ENCODE data around the gene RCL1. TPM values are rescaled to one million over a fixed set of nuclear protein-coding genes. Genes with fewer than 3 reads are reported as not detected.
"Not testable (repeated sequence)": the region's sequence is repeated elsewhere in the genome, so short reads cannot be mapped to it uniquely, and the experiment has no call there.

Gene RCL1
- polyA plus RNA-seq, 3 donors = 2.2 to 3.0 (median 3.0) TPM

GRCh38 chr9:4750023-4750673 lies 42.6 kb upstream of the RCL1 start:
- peaks cover 0 to 10% of the 10 kb centered on the region in 2 donors for H3K4me1 ChIP-seq (ENCODE audit: control insufficient read depth in 1 of 2, insufficient read depth in 2 of 2, low read length in 2 of 2)
- H3K9me3 ChIP-seq (replicated peaks in 1 of 2; ENCODE audit: control insufficient read depth in 1 of 2, insufficient read depth in 1 of 2, low read length in 2 of 2) = no peaks in the 10 kb centered on the region
- H3K9me3 Mint-ChIP-seq = no peaks in the 10 kb centered on the region
- no peak overlapping the region for H3K27ac Mint-ChIP-seq
- no peaks in the 10 kb centered on the region for H3K27me3 ChIP-seq (ENCODE audit: control insufficient read depth in 2 of 2, insufficient read depth in 2 of 2, low read length in 2 of 2)
- no peaks in the 10 kb centered on the region for H3K36me3 ChIP-seq (replicated peaks in 1 of 2; ENCODE audit: control insufficient read depth in 1 of 2, insufficient read depth in 2 of 2, low read length in 2 of 2)
- peaks cover 5 to 9% (median 5%) of the 10 kb centered on the region in 3 donors for H3K27me3 Mint-ChIP-seq (ENCODE audit: low read depth in 3 of 3)
- H4K20me1 ChIP-seq (ENCODE audit: insufficient read depth, low read length) = no peaks in the 10 kb centered on the region
- DNase-seq = peak in 2 of 3 donors; percentile 27 to 55
- no peaks in the 10 kb centered on the region for H3K79me2 ChIP-seq (ENCODE audit: insufficient read depth, low read length)
- no peak overlapping the region for H3K4me3 Mint-ChIP-seq
- peak; percentile 76 for TF ChIP-seq CTCF (IDR thresholded peaks at IDR 0.05)
- intact Hi-C loops (cut with micrococcal nuclease) = loop anchor here (10.0 kb wide), 2 partner anchors 175 to 845 kb away; no protein-coding TSS in a partner anchor
- no peak overlapping the region for H3K27ac ChIP-seq (ENCODE audit: low read depth in 1 of 2, low read length in 2 of 2)
- no peak overlapping the region for H3K4me3 ChIP-seq (replicated peaks in 1 of 3; ENCODE audit: low read depth in 2 of 3, low read length in 3 of 3)
- no peak overlapping the region for H3K4me2 ChIP-seq (replicated peaks; ENCODE audit: extremely low read depth, low read length, poor library complexity, severe bottlenecking)
- no peak overlapping the region for H2AFZ ChIP-seq (ENCODE audit: insufficient read depth, low read depth, low read length, poor library complexity, severe bottlenecking)
- H3K4me1 Mint-ChIP-seq = peaks cover 11% of the 10 kb centered on the region
- no peaks in the 10 kb centered on the region for H3K36me3 Mint-ChIP-seq
- H3K9ac ChIP-seq (ENCODE audit: insufficient read depth, low read length, poor library complexity, severe bottlenecking) = no peak overlapping the region
- 95% methylated on average over 3 of the region's 8 CpGs for WGBS (ENCODE audit: insufficient coverage)

GRCh38 chr9:4754530-4754929 lies 38.2 kb upstream of the RCL1 start:
- not testable (repeated sequence) for H3K79me2 ChIP-seq (ENCODE audit: insufficient read depth, low read length); H2AFZ ChIP-seq (ENCODE audit: insufficient read depth, low read depth, low read length, poor library complexity, severe bottlenecking); DNase-seq; H3K9me3 Mint-ChIP-seq; H3K4me3 Mint-ChIP-seq; H3K27me3 ChIP-seq (ENCODE audit: control insufficient read depth in 2 of 2, insufficient read depth in 2 of 2, low read length in 2 of 2); H3K4me2 ChIP-seq (replicated peaks; ENCODE audit: extremely low read depth, low read length, poor library complexity, severe bottlenecking); H4K20me1 ChIP-seq (ENCODE audit: insufficient read depth, low read length); H3K27ac ChIP-seq (ENCODE audit: low read depth in 1 of 2, low read length in 2 of 2); H3K9ac ChIP-seq (ENCODE audit: insufficient read depth, low read length, poor library complexity, severe bottlenecking); H3K4me3 ChIP-seq (replicated peaks in 1 of 3; ENCODE audit: low read depth in 2 of 3, low read length in 3 of 3); H3K9me3 ChIP-seq (replicated peaks in 1 of 2; ENCODE audit: control insufficient read depth in 1 of 2, insufficient read depth in 1 of 2, low read length in 2 of 2); H3K36me3 ChIP-seq (replicated peaks in 1 of 2; ENCODE audit: control insufficient read depth in 1 of 2, insufficient read depth in 2 of 2, low read length in 2 of 2); H3K36me3 Mint-ChIP-seq
- peaks cover 6 to 17% of the 10 kb centered on the region in 2 donors for H3K4me1 ChIP-seq (ENCODE audit: control insufficient read depth in 1 of 2, insufficient read depth in 2 of 2, low read length in 2 of 2)
- Mint-ChIP-seq H3K27ac (peak overlapping the region in 1 of 7 donors; percentile 53), H3K27me3 (ENCODE audit: low read depth in 3 of 3) (peaks cover 8 to 22% (median 15%) of the 10 kb centered on the region in 3 donors), H3K4me1 (peaks cover 19% of the 10 kb centered on the region)
- intact Hi-C loops (cut with micrococcal nuclease) = loop anchor here (10.0 kb wide), 2 partner anchors 170 to 840 kb away; no protein-coding TSS in a partner anchor
